Measurements from ENCODE around the gene CCM2.

GRCh38 chr7:45070254-45070642, 70.2 kb downstream of the CCM2 start:
- TF ChIP-seq CTCF (IDR thresholded peaks at IDR 0.05) (no peak), POLR2A (IDR thresholded peaks at IDR 0.05) (no peak)

Data from ovary (tissue), 3 donors.